ENCODE measurements around the gene GPD2. TPM values are rescaled to one million over a fixed set of nuclear protein-coding genes. Genes with fewer than 3 reads are reported as not detected.

Gene GPD2
- total and polyA plus RNA-seq, 7 donors: 6.3 to 86.6 (median 24.0) TPM

- H3K36me3 ChIP-seq (ENCODE audit: insufficient read depth in 1 of 2, low read depth in 1 of 2): peaks cover 4 to 7% of the 10 kb centered on the region in 2 donors
- H3K27me3 ChIP-seq (ENCODE audit: insufficient read depth in 3 of 3, low read length in 2 of 3): no peaks in the 10 kb centered on the region
- H3K27ac ChIP-seq: no peak overlapping the region
- intact Hi-C loops (cut with DNase I): no loop called here
- no peak for DNase-seq
- 97 to 100% (median 98%) methylated on average over 1 of the region's 1 CpG for WGBS, 3 donors
- peaks cover 42% of the 10 kb centered on the region for H3K4me1 ChIP-seq
- ATAC-seq: no peak
- no peak overlapping the region for H3K4me3 ChIP-seq
- no peak for TF ChIP-seq CTCF (IDR thresholded peaks at IDR 0.05)
- no peaks in the 10 kb centered on the region for H3K9me3 ChIP-seq
Measured at GRCh38 chr2:156473445-156473844, 37.3 kb downstream of the GPD2 start.

GRCh38 chr2:156474401-156474800, 38.2 kb downstream of the GPD2 start:
- 89 to 93% (median 92%) methylated on average over 3 of the region's 3 CpGs for WGBS, 3 donors
- Histone ChIP-seq H3K4me3 (no peak overlapping the region), H3K36me3 (ENCODE audit: insufficient read depth in 1 of 2, low read depth in 1 of 2) (peaks cover 4 to 7% of the 10 kb centered on the region in 2 donors), H3K27me3 (ENCODE audit: insufficient read depth in 3 of 3, low read length in 2 of 3) (no peaks in the 10 kb centered on the region), H3K4me1 (peaks cover 46% of the 10 kb centered on the region), H3K27ac (no peak overlapping the region), H3K9me3 (no peaks in the 10 kb centered on the region)
- TF ChIP-seq CTCF (IDR thresholded peaks at IDR 0.05): no peak
- DNase-seq: no peak
- intact Hi-C loops (cut with DNase I): no loop called here
- no peak for ATAC-seq

GRCh38 chr2:156476021-156476849, 40.1 kb downstream of the GPD2 start:
- 55 to 78% (median 64%) methylated on average over 5 of the region's 5 CpGs for WGBS, 3 donors
- Histone ChIP-seq H3K36me3 (ENCODE audit: insufficient read depth in 1 of 2, low read depth in 1 of 2) (peaks cover 4 to 7% of the 10 kb centered on the region in 2 donors), H3K27ac (no peak overlapping the region), H3K4me3 (no peak overlapping the region), H3K9me3 (no peaks in the 10 kb centered on the region), H3K4me1 (peaks cover 34% of the 10 kb centered on the region), H3K27me3 (ENCODE audit: insufficient read depth in 3 of 3, low read length in 2 of 3) (no peaks in the 10 kb centered on the region)
- no peak for ATAC-seq
- intact Hi-C loops (cut with DNase I): no loop called here
- no peak for TF ChIP-seq CTCF (IDR thresholded peaks at IDR 0.05)
- DNase-seq: no peak

- Histone ChIP-seq H3K27ac (no peak overlapping the region), H3K9me3 (no peaks in the 10 kb centered on the region), H3K27me3 (ENCODE audit: insufficient read depth in 3 of 3, low read length in 2 of 3) (no peaks in the 10 kb centered on the region), H3K36me3 (ENCODE audit: insufficient read depth in 1 of 2, low read depth in 1 of 2) (peaks cover 4 to 7% of the 10 kb centered on the region in 2 donors), H3K4me1 (peaks cover 28% of the 10 kb centered on the region), H3K4me3 (no peak overlapping the region)
- ATAC-seq (no peak), DNase-seq (no peak)
- TF ChIP-seq CTCF (IDR thresholded peaks at IDR 0.05): no peak
- intact Hi-C loops (cut with DNase I): no loop called here
- WGBS, 3 donors: 58 to 74% (median 69%) methylated on average over 2 of the region's 2 CpGs
Measured at GRCh38 chr2:156476850-156477206, 40.6 kb downstream of the GPD2 start.

GRCh38 chr2:156480376-156480775, 44.2 kb downstream of the GPD2 start:
- Histone ChIP-seq H3K4me3 (no peak overlapping the region), H3K9me3 (no peaks in the 10 kb centered on the region), H3K27ac (no peak overlapping the region), H3K36me3 (ENCODE audit: insufficient read depth in 1 of 2, low read depth in 1 of 2) (peaks cover 4 to 7% of the 10 kb centered on the region in 2 donors), H3K4me1 (peaks cover 23% of the 10 kb centered on the region), H3K27me3 (ENCODE audit: insufficient read depth in 3 of 3, low read length in 2 of 3) (no peaks in the 10 kb centered on the region)
- ATAC-seq (no peak), DNase-seq (no peak)
- TF ChIP-seq CTCF (IDR thresholded peaks at IDR 0.05): no peak
- intact Hi-C loops (cut with DNase I): no loop called here
- 83 to 95% (median 84%) methylated on average over 5 of the region's 5 CpGs for WGBS, 3 donors
